ENCODE results near the gene HLA-A. TPM values are rescaled to one million over a fixed set of nuclear protein-coding genes. Genes with fewer than 3 reads are reported as not detected.
A peak's percentile ranks its signal among the peaks of the same experiment; 100 is the strongest.
"Not testable (repeated sequence)": the region's sequence is repeated elsewhere in the genome, so short reads cannot be mapped to it uniquely, and the experiment has no call there.

HLA-A gene
- total and polyA plus RNA-seq, 3 experiments from 2014 or later: 1,371 to 3,526 (median 1,390) TPM

GRCh38 chr6:29925727-29926412 lies 16.5 kb upstream of the HLA-A start:
- peak overlapping the region; percentile 81 for H3K27ac ChIP-seq (ENCODE audit: low read depth, low read length)
- no peaks in the 10 kb centered on the region for H3K9me3 ChIP-seq (ENCODE audit: low read length)
- CTCF ChIA-PET: interaction anchor here (1.4 kb wide), 1 partner anchor 77 kb away, joined by 4 read pairs; no protein-coding TSS in a partner anchor

GRCh38 chr6:29926413-29927274 lies 15.7 kb upstream of the HLA-A start:
- peak overlapping the region; percentile 81 for H3K27ac ChIP-seq (ENCODE audit: low read depth, low read length)
- H3K4me3 Mint-ChIP-seq: peak overlapping the region in 6 of 7 donors; percentile 82 to 93 (median 92)
- H3K9me3 Mint-ChIP-seq: no peaks in the 10 kb centered on the region
- ChIA-PET CTCF (interaction anchor here (1.4 kb wide), 1 partner anchor 78 kb away, joined by 4 read pairs; no protein-coding TSS in a partner anchor), POLR2A (interaction anchor here (1.1 to 2.0 kb wide), 3 partner anchors 15 to 39 kb away, joined by 3 to 7 read pairs (median 6); no protein-coding TSS in a partner anchor)
- H3K36me3 Mint-ChIP-seq: peaks cover 0 to 11% (median 4%) of the 10 kb centered on the region in 3 donors
- no peaks in the 10 kb centered on the region for H3K27me3 ChIP-seq (ENCODE audit: insufficient read depth, low read length, poor library complexity, severe bottlenecking)
- H3K27ac Mint-ChIP-seq: peak overlapping the region in 7 of 8 donors; percentile 96 to 100 (median 98)
- peak overlapping the region; percentile 66 for H3K4me3 ChIP-seq (ENCODE audit: low read length)
- peaks cover 12% of the 10 kb centered on the region for H3K4me1 ChIP-seq (ENCODE audit: insufficient read depth, low read length)
- H3K36me3 ChIP-seq (ENCODE audit: insufficient read depth, low read length): no peaks in the 10 kb centered on the region
- peak; percentile 76 to 83 (median 79) for DNase-seq
- peaks cover 12 to 37% (median 15%) of the 10 kb centered on the region in 3 donors for H3K4me1 Mint-ChIP-seq
- no peaks in the 10 kb centered on the region for H3K27me3 Mint-ChIP-seq
- H3K9me3 ChIP-seq (ENCODE audit: low read length): no peaks in the 10 kb centered on the region

More at GRCh38 chr6:29925727-29926412, 16.5 kb upstream of the HLA-A start:
- no peaks in the 10 kb centered on the region for H3K27me3 Mint-ChIP-seq
- H3K4me1 Mint-ChIP-seq: peaks cover 12 to 37% (median 15%) of the 10 kb centered on the region in 3 donors
- Histone ChIP-seq H3K4me1 (ENCODE audit: insufficient read depth, low read length) (peaks cover 12% of the 10 kb centered on the region), H3K27me3 (ENCODE audit: insufficient read depth, low read length, poor library complexity, severe bottlenecking) (no peaks in the 10 kb centered on the region), H3K36me3 (ENCODE audit: insufficient read depth, low read length) (no peaks in the 10 kb centered on the region), H3K4me3 (ENCODE audit: low read length) (peak overlapping the region; percentile 66)
- peak overlapping the region in 7 of 8 donors; percentile 96 to 100 (median 98) for H3K27ac Mint-ChIP-seq
- H3K9me3 Mint-ChIP-seq: no peaks in the 10 kb centered on the region
- peaks cover 0 to 9% (median 4%) of the 10 kb centered on the region in 3 donors for H3K36me3 Mint-ChIP-seq
- DNase-seq: peak in 1 of 5 donors; percentile 14
- H3K4me3 Mint-ChIP-seq: peak overlapping the region in 6 of 7 donors; percentile 82 to 93 (median 92)
- POLR2A ChIA-PET: interaction anchor here (1.1 to 2.0 kb wide), 2 partner anchors 39 to 40 kb away, joined by 3 to 7 read pairs; no protein-coding TSS in a partner anchor

GRCh38 chr6:29927275-29927569 lies 15.1 kb upstream of the HLA-A start:
- H3K4me3 ChIP-seq (ENCODE audit: low read length): peak overlapping the region; percentile 51
- ChIA-PET POLR2A (interaction anchor here (1.1 to 2.0 kb wide), 2 partner anchors 15 to 37 kb away, joined by 6 to 7 read pairs; no protein-coding TSS in a partner anchor), CTCF (no interaction called here)
- Mint-ChIP-seq H3K27me3 (no peaks in the 10 kb centered on the region), H3K4me1 (peaks cover 12 to 37% (median 15%) of the 10 kb centered on the region in 3 donors), H3K36me3 (peaks cover 0 to 11% (median 5%) of the 10 kb centered on the region in 3 donors), H3K4me3 (peak overlapping the region in 6 of 7 donors; percentile 82 to 93 (median 92)), H3K9me3 (no peaks in the 10 kb centered on the region), H3K27ac (peak overlapping the region in 7 of 8 donors; percentile 96 to 100 (median 98))
- no peaks in the 10 kb centered on the region for H3K27me3 ChIP-seq (ENCODE audit: insufficient read depth, low read length, poor library complexity, severe bottlenecking)
- no peaks in the 10 kb centered on the region for H3K9me3 ChIP-seq (ENCODE audit: low read length)
- no peaks in the 10 kb centered on the region for H3K36me3 ChIP-seq (ENCODE audit: insufficient read depth, low read length)
- H3K27ac ChIP-seq (ENCODE audit: low read depth, low read length): peak overlapping the region; percentile 14
- H3K4me1 ChIP-seq (ENCODE audit: insufficient read depth, low read length): peaks cover 12% of the 10 kb centered on the region
- DNase-seq: no peak

GRCh38 chr6:29927841-29928388 lies 14.4 kb upstream of the HLA-A start:
- Mint-ChIP-seq H3K4me1 (peaks cover 12 to 37% (median 15%) of the 10 kb centered on the region in 3 donors), H3K27ac (peak overlapping the region in 6 of 8 donors; percentile 51 to 100 (median 86)), H3K9me3 (no peaks in the 10 kb centered on the region), H3K4me3 (peak overlapping the region in 5 of 7 donors; percentile 90 to 93 (median 92)), H3K36me3 (peaks cover 0 to 11% (median 5%) of the 10 kb centered on the region in 3 donors), H3K27me3 (no peaks in the 10 kb centered on the region)
- CTCF ChIA-PET: no interaction called here
- H3K27ac ChIP-seq (ENCODE audit: low read depth, low read length): no peak overlapping the region
- peaks cover 12% of the 10 kb centered on the region for H3K4me1 ChIP-seq (ENCODE audit: insufficient read depth, low read length)
- DNase-seq: no peak
- H3K27me3 ChIP-seq (ENCODE audit: insufficient read depth, low read length, poor library complexity, severe bottlenecking): no peaks in the 10 kb centered on the region
- no peaks in the 10 kb centered on the region for H3K36me3 ChIP-seq (ENCODE audit: insufficient read depth, low read length)
- H3K9me3 ChIP-seq (ENCODE audit: low read length): no peaks in the 10 kb centered on the region
- no peak overlapping the region for H3K4me3 ChIP-seq (ENCODE audit: low read length)
- POLR2A ChIA-PET: no interaction called here

GRCh38 chr6:29930047-29930446 lies 12.3 kb upstream of the HLA-A start:
- H3K9me3 Mint-ChIP-seq; H3K4me3 ChIP-seq (ENCODE audit: low read length); H3K4me3 Mint-ChIP-seq; H3K27me3 ChIP-seq (ENCODE audit: insufficient read depth, low read length, poor library complexity, severe bottlenecking); H3K9me3 ChIP-seq (ENCODE audit: low read length); H3K27ac ChIP-seq (ENCODE audit: low read depth, low read length); H3K36me3 ChIP-seq (ENCODE audit: insufficient read depth, low read length); H3K27me3 Mint-ChIP-seq; CTCF ChIA-PET; DNase-seq; POLR2A ChIA-PET: not testable (repeated sequence)
- peaks cover 0 to 14% (median 5%) of the 10 kb centered on the region in 3 donors for H3K36me3 Mint-ChIP-seq
- H3K4me1 Mint-ChIP-seq: peaks cover 10 to 37% (median 11%) of the 10 kb centered on the region in 3 donors
- H3K27ac Mint-ChIP-seq: peak overlapping the region in 1 of 8 donors; percentile 66
- H3K4me1 ChIP-seq (ENCODE audit: insufficient read depth, low read length): peaks cover 12% of the 10 kb centered on the region

GRCh38 chr6:29933955-29934354 lies 8.4 kb upstream of the HLA-A start:
- H3K36me3 ChIP-seq (ENCODE audit: insufficient read depth, low read length): no peaks in the 10 kb centered on the region
- no peaks in the 10 kb centered on the region for H3K9me3 ChIP-seq (ENCODE audit: low read length)
- no peak for DNase-seq
- H3K27ac ChIP-seq (ENCODE audit: low read depth, low read length): no peak overlapping the region
- H3K4me1 ChIP-seq (ENCODE audit: insufficient read depth, low read length): no peaks in the 10 kb centered on the region
- H3K4me3 Mint-ChIP-seq: no peak overlapping the region
- ChIA-PET CTCF (no interaction called here), POLR2A (no interaction called here)
- H3K4me3 ChIP-seq (ENCODE audit: low read length): no peak overlapping the region
- no peaks in the 10 kb centered on the region for H3K27me3 Mint-ChIP-seq
- peaks cover 0 to 12% (median 1%) of the 10 kb centered on the region in 3 donors for H3K36me3 Mint-ChIP-seq
- no peak overlapping the region for H3K27ac Mint-ChIP-seq
- H3K4me1 Mint-ChIP-seq: peaks cover 0 to 11% (median 5%) of the 10 kb centered on the region in 3 donors
- H3K27me3 ChIP-seq (ENCODE audit: insufficient read depth, low read length, poor library complexity, severe bottlenecking): no peaks in the 10 kb centered on the region
- H3K9me3 Mint-ChIP-seq: no peaks in the 10 kb centered on the region

- POLR2A ChIA-PET: no interaction called here
- CTCF ChIA-PET: no interaction called here
- no peak overlapping the region for H3K27ac ChIP-seq (ENCODE audit: low read depth, low read length)
- no peaks in the 10 kb centered on the region for H3K36me3 ChIP-seq (ENCODE audit: insufficient read depth, low read length)
- H3K4me3 Mint-ChIP-seq: no peak overlapping the region
- no peaks in the 10 kb centered on the region for H3K9me3 Mint-ChIP-seq
- H3K27me3 Mint-ChIP-seq: no peaks in the 10 kb centered on the region
- peaks cover 1% of the 10 kb centered on the region for H3K4me1 ChIP-seq (ENCODE audit: insufficient read depth, low read length)
- no peaks in the 10 kb centered on the region for H3K9me3 ChIP-seq (ENCODE audit: low read length)
- H3K27ac Mint-ChIP-seq: no peak overlapping the region
- no peaks in the 10 kb centered on the region for H3K27me3 ChIP-seq (ENCODE audit: insufficient read depth, low read length, poor library complexity, severe bottlenecking)
- H3K4me1 Mint-ChIP-seq: peaks cover 6 to 14% (median 11%) of the 10 kb centered on the region in 3 donors
- DNase-seq: no peak
- H3K4me3 ChIP-seq (ENCODE audit: low read length): no peak overlapping the region
- peaks cover 0 to 7% (median 1%) of the 10 kb centered on the region in 3 donors for H3K36me3 Mint-ChIP-seq
Observed at GRCh38 chr6:29935273-29935955, 6.9 kb upstream of the HLA-A start.

All from CD8-positive, alpha-beta memory T cell (primary cell).